Vagina (tissue), 2 donors: ENCODE data around the gene OR2B2.

Experiments
- CTCF ChIP-seq, 3 experiments: fragments of 450-650 bp in 2 of 3; fragments of 200-600 bp in 1 of 3; sonication (generic) in 1 of 3; IDR thresholded peaks; one replicate each; pipeline ENCODE4 v1.5.1; 2017 to 2019; ENCODE audit warnings: antibody characterized with exemption in 3 of 3, mild to moderate bottlenecking in 2 of 3, moderate library complexity in 2 of 3
- POLR2A ChIP-seq, 2 donors: fragments of 450-650 bp; IDR thresholded peaks; one replicate each; pipeline ENCODE4 v1.6.1; 2017; ENCODE audit warnings: antibody characterized with exemption in 2 of 2, mild to moderate bottlenecking in 2 of 2, moderate library complexity in 2 of 2
- POLR2AphosphoS5 ChIP-seq, 2 donors: sonication (generic); formaldehyde crosslinking; IDR thresholded peaks; one replicate each; pipeline ENCODE4 v1.9.0; 2017; ENCODE audit warnings: antibody characterized with exemption in 2 of 2, mild to moderate bottlenecking in 2 of 2, low read depth in 1 of 2; ENCODE audit not compliant: insufficient read depth in 1 of 2

DNA sequence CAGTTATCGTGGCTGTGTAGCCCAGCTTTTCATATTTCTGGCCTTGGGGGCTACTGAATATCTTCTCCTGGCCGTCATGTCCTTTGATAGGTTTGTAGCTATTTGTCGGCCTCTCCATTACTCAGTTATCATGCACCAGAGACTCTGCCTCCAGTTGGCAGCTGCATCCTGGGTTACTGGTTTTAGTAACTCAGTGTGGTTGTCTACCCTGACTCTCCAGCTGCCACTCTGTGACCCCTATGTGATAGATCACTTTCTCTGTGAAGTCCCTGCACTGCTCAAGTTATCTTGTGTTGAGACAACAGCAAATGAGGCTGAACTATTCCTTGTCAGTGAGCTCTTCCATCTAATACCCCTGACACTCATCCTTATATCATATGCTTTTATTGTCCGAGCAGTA lies 45.3 kb upstream of the OR2B2 start:
- TF ChIP-seq POLR2A (IDR thresholded peaks at IDR 0.05) (no peak), CTCF (IDR thresholded peaks at IDR 0.05) (no peak), POLR2AphosphoS5 (IDR thresholded peaks at IDR 0.05; ENCODE audit: insufficient read depth in 1 of 2, low read depth in 1 of 2) (no peak)
